CD14-positive monocyte (primary cell): Measurements from ENCODE around the gene TRPM2. TPM values are rescaled to one million over a fixed set of nuclear protein-coding genes. Genes with fewer than 3 reads are reported as not detected.

Experiments
- DNase-seq, 3 donors: peaks; one replicate each; pipeline ENCODE4 v3.0.0-alpha.2; 2011 to 2022
- H2AFZ ChIP-seq: 2 replicates; pipeline ENCODE4 v1.6.0; 2012; ENCODE audit warnings: mild to moderate bottlenecking, low read depth, low read length, inconsistent platforms; ENCODE audit not compliant: insufficient read depth, poor library complexity, severe bottlenecking
- H3K27ac ChIP-seq, 2 donors: 1 replicate in 1 of 2; 2 replicates in 1 of 2; pipeline ENCODE4 v1.5.1; 2012 to 2013; ENCODE audit warnings: low read length in 2 of 2, control low read depth in 1 of 2, inconsistent platforms in 1 of 2, low read depth in 1 of 2, mild to moderate bottlenecking in 1 of 2
- H3K27me3 ChIP-seq, 2 donors: one replicate each; pipeline versions ENCODE4 v1.6.0 to v1.6.1; 2011 to 2013; ENCODE audit warnings: low read length in 2 of 2; ENCODE audit not compliant: control insufficient read depth in 2 of 2, insufficient read depth in 2 of 2
- H3K36me3 ChIP-seq, 2 donors: replicated peaks in 1 of 2; 1 replicate in 1 of 2; 2 replicates in 1 of 2; pipeline versions ENCODE4 v1.5.1 to v1.6.1; 2012 to 2013; ENCODE audit warnings: low read length in 2 of 2, control low read depth in 1 of 2, inconsistent platforms in 1 of 2, mild to moderate bottlenecking in 1 of 2; ENCODE audit not compliant: insufficient read depth in 2 of 2, control insufficient read depth in 1 of 2
- H3K4me1 ChIP-seq, 2 donors: 1 replicate in 1 of 2; 2 replicates in 1 of 2; pipeline versions ENCODE4 v1.5.1 to v1.6.1; 2012 to 2013; ENCODE audit warnings: low read length in 2 of 2, control low read depth in 1 of 2, inconsistent platforms in 1 of 2, mild to moderate bottlenecking in 1 of 2, moderate library complexity in 1 of 2; ENCODE audit not compliant: insufficient read depth in 2 of 2, control insufficient read depth in 1 of 2
- H3K4me2 ChIP-seq: replicated peaks from 2 replicates; pipeline ENCODE3; 2012; ENCODE audit warnings: low read length, moderate library complexity, mild to moderate bottlenecking; ENCODE audit not compliant: poor library complexity, severe bottlenecking; ENCODE audit errors: extremely low read depth
- H3K4me3 ChIP-seq, 3 experiments: fragments of 200-600 bp in 1 of 3; sonication (generic) in 1 of 3; replicated peaks in 1 of 3; 1 replicate in 2 of 3; 2 replicates in 1 of 3; pipeline ENCODE4 v1.5.1; 2011 to 2013; ENCODE audit warnings: low read length in 3 of 3, mild to moderate bottlenecking in 3 of 3, control low read depth in 2 of 3, low read depth in 2 of 3, inconsistent platforms in 1 of 3, moderate library complexity in 1 of 3
- H3K79me2 ChIP-seq: 2 replicates; pipeline ENCODE4 v1.6.0; 2012; ENCODE audit warnings: mild to moderate bottlenecking, control low read depth, inconsistent platforms, low read length, moderate library complexity; ENCODE audit not compliant: insufficient read depth
- H3K9ac ChIP-seq: 2 replicates; pipeline ENCODE4 v1.6.0; 2017; ENCODE audit warnings: low read length, mild to moderate bottlenecking; ENCODE audit not compliant: insufficient read depth, poor library complexity, severe bottlenecking
- H3K9me3 ChIP-seq, 2 donors: replicated peaks in 1 of 2; 1 replicate in 1 of 2; 2 replicates in 1 of 2; pipeline versions ENCODE4 v1.5.1 to v1.6.1; 2012 to 2013; ENCODE audit warnings: low read length in 2 of 2, control low read depth in 1 of 2; ENCODE audit not compliant: control insufficient read depth in 1 of 2, insufficient read depth in 1 of 2
- H4K20me1 ChIP-seq: 2 replicates; pipeline ENCODE4 v1.6.0; 2012; ENCODE audit warnings: mild to moderate bottlenecking, low read length, control low read depth, moderate library complexity; ENCODE audit not compliant: insufficient read depth
- H3K27ac Mint-ChIP-seq, 7 donors: one replicate each; pipeline ENCODE4 v1.8.0; 2020; ENCODE audit warnings: mild to moderate bottlenecking in 7 of 7, mixed read lengths in 7 of 7, moderate library complexity in 6 of 7, inconsistent platforms in 2 of 7
- H3K27me3 Mint-ChIP-seq, 3 donors: one replicate each; pipeline ENCODE4 v1.8.0; 2021 to 2022; ENCODE audit warnings: low read depth in 3 of 3, mild to moderate bottlenecking in 3 of 3, mixed read lengths in 3 of 3, moderate library complexity in 3 of 3, inconsistent platforms in 1 of 3
- H3K36me3 Mint-ChIP-seq, 2 donors: one replicate each; pipeline ENCODE4 v1.8.0; 2020; ENCODE audit warnings: mixed read lengths in 2 of 2, inconsistent platforms in 1 of 2, mild to moderate bottlenecking in 1 of 2
- H3K4me1 Mint-ChIP-seq: one replicate; pipeline ENCODE4 v1.8.0; 2020; ENCODE audit warnings: mild to moderate bottlenecking, mixed read lengths
- H3K4me3 Mint-ChIP-seq, 2 donors: one replicate each; pipeline ENCODE4 v1.8.0; 2020; ENCODE audit warnings: mild to moderate bottlenecking in 2 of 2, mixed read lengths in 2 of 2, moderate library complexity in 1 of 2
- H3K9me3 Mint-ChIP-seq, 7 donors: one replicate each; pipeline ENCODE4 v1.8.0; 2020 to 2022; ENCODE audit warnings: mixed read lengths in 7 of 7, mild to moderate bottlenecking in 6 of 7, moderate library complexity in 6 of 7, inconsistent platforms in 2 of 7
- CTCF ChIP-seq: fragments of 200-600 bp; IDR thresholded peaks from one replicate; pipeline ENCODE4 v1.8.0; 2022; ENCODE audit warnings: antibody characterized with exemption, mild to moderate bottlenecking
- WGBS: methylation state at CpG from one replicate; pipeline ENCODE4 v1.1.5; 2013; ENCODE audit warnings: missing lambda C conversion rate; ENCODE audit not compliant: insufficient coverage; 5-methylcytosine and 5-hydroxymethylcytosine counted together
- intact Hi-C, 2 donors: fragments of 100-400 bp; cut with micrococcal nuclease; formaldehyde crosslinking; loops; one replicate each; pipeline versions ENCODE4 v1.15.0 to v1.15.1; 2023
- polyA plus RNA-seq, 3 donors: library from polyadenylated mRNA; depleted of rRNA in 1 of 3; unstranded in 2 of 3; stranded (reverse) in 1 of 3; fragments of 300-500 nt in 2 of 3; fragments of >200 nt in 1 of 3; fragmentation: Illumina TruSeq in 2 of 3; gene quantifications; 1 replicate in 2 of 3; 2 replicates in 1 of 3; pipeline ENCODE4 v1.2.3, GENCODE V29; 2012 to 2021

TRPM2 gene
- polyA plus RNA-seq, 3 donors, result 7.6 to 21.6 (median 12.2) TPM

DNA sequence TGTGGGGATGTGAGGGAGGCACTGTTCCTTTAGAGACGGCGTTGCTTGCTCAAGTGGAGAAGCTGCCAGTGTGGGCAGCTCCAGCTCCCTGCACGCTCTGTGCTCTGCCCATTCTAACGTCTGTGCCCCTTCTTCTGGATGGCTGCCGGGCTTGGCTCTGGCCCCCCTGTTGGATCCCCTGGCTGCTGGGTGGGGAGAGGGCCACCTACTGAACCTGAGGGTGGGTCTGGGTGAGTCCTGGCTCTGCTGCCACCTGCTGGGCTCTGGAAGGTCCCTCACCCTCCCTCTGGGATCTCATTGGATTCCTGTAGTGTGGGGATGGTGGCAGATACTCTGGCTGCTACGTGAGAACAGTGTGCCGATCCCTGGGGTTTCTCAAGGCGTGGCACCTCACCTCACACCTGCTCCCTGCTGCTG lies 48.5 kb upstream of the TRPM2 start:
- Histone ChIP-seq H3K27me3 (no peaks in the 10 kb centered on the region), H3K4me2 (no peak overlapping the region), H3K9me3 (no peaks in the 10 kb centered on the region), H3K9ac (no peak overlapping the region), H4K20me1 (peaks cover 91% of the 10 kb centered on the region), H3K27ac (no peak overlapping the region), H3K4me3 (no peak overlapping the region), H2AFZ (no peak overlapping the region), H3K79me2 (peaks cover 71% of the 10 kb centered on the region), H3K4me1 (peaks cover 19 to 24% of the 10 kb centered on the region in 2 donors), H3K36me3 (peaks cover 30 to 31% of the 10 kb centered on the region in 2 donors)
- peaks cover 24 to 33% of the 10 kb centered on the region in 2 donors for H3K36me3 Mint-ChIP-seq
- WGBS, result 83% methylated on average over 4 of the region's 8 CpGs
- H3K27me3 Mint-ChIP-seq, result peaks cover 0 to 3% (median 0%) of the 10 kb centered on the region in 3 donors
- TF ChIP-seq CTCF, result peak; percentile 72
- peak overlapping the region in 3 of 7 donors; percentile 41 to 84 (median 83) for H3K27ac Mint-ChIP-seq
- DNase-seq, result peak; percentile 20 to 41 (median 39)
- intact Hi-C loops, result no loop called here
- H3K9me3 Mint-ChIP-seq, result no peaks in the 10 kb centered on the region
- H3K4me3 Mint-ChIP-seq, result no peak overlapping the region
- peaks cover 34% of the 10 kb centered on the region for H3K4me1 Mint-ChIP-seq

DNA sequence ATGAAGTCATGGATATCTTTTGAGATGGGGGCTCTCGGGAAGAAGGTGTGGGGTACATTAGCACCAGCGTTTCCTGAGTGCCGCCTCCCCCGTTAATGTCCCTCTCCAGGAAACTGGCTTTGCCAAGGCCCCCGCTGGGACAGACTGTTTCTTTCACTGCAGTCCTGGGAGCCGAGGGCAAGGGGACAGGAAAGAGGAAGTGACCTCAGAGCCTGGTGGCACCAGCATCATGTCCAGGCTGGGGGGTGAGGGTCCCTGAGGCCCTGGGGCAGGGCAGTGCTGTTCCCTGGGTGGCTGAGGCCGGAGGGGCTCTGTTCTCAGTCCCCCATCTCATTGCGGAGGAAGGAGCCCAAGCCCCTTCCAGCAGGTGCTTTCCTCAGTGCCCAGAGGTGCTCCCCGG lies 47.7 kb upstream of the TRPM2 start:
- Histone ChIP-seq H3K27ac (peak overlapping the region in 1 of 2 donors; percentile 16), H3K36me3 (peaks cover 38 to 39% of the 10 kb centered on the region in 2 donors), H3K27me3 (no peaks in the 10 kb centered on the region), H3K4me3 (no peak overlapping the region), H2AFZ (no peak overlapping the region), H3K9ac (no peak overlapping the region), H3K9me3 (no peaks in the 10 kb centered on the region), H3K4me2 (no peak overlapping the region), H4K20me1 (peaks cover 96% of the 10 kb centered on the region), H3K4me1 (peaks cover 18 to 22% of the 10 kb centered on the region in 2 donors), H3K79me2 (peaks cover 66% of the 10 kb centered on the region)
- peaks cover 0 to 3% (median 0%) of the 10 kb centered on the region in 3 donors for H3K27me3 Mint-ChIP-seq
- H3K4me3 Mint-ChIP-seq, result no peak overlapping the region
- WGBS, result 55% methylated on average over 8 of the region's 9 CpGs
- H3K27ac Mint-ChIP-seq, result peak overlapping the region in 2 of 7 donors; percentile 57 to 68
- no peak for TF ChIP-seq CTCF
- H3K9me3 Mint-ChIP-seq, result no peaks in the 10 kb centered on the region
- intact Hi-C loops, result no loop called here
- H3K36me3 Mint-ChIP-seq, result peaks cover 28 to 41% of the 10 kb centered on the region in 2 donors
- no peak for DNase-seq
- peaks cover 33% of the 10 kb centered on the region for H3K4me1 Mint-ChIP-seq
